ENCODE data around the gene SERPINA3. TPM values are rescaled to one million over a fixed set of nuclear protein-coding genes. Genes with fewer than 3 reads are reported as not detected.
"Not testable (repeated sequence)": the region's sequence is repeated elsewhere in the genome, so short reads cannot be mapped to it uniquely, and the experiment has no call there.

The SERPINA3 gene
- total RNA-seq, 2 donors from 2014 or later: 12.2 to 16.9 TPM

- no peak for ATAC-seq
- intact Hi-C loops (cut with DNase I, micrococcal nuclease): no loop called here
- DNase-seq: no peak
These were observed 12.6 kb downstream of the SERPINA3 start for GRCh38 chr14:94624537-94625352.

GRCh38 chr14:94625353-94625635 lies 13.1 kb downstream of the SERPINA3 start:
- intact Hi-C loops (cut with DNase I, micrococcal nuclease): no loop called here
- DNase-seq (no peak), ATAC-seq (no peak)

GRCh38 chr14:94628578-94628977 lies 16.4 kb downstream of the SERPINA3 start:
- DNase-seq (no peak), ATAC-seq (no peak)
- intact Hi-C loops (cut with DNase I, micrococcal nuclease): no loop called here

GRCh38 chr14:94630396-94630795 lies 18.2 kb downstream of the SERPINA3 start:
- DNase-seq (no peak), ATAC-seq (no peak)
- intact Hi-C loops (cut with DNase I, micrococcal nuclease): no loop called here

GRCh38 chr14:94631050-94631449 lies 18.9 kb downstream of the SERPINA3 start:
- intact Hi-C loops (cut with DNase I, micrococcal nuclease): no loop called here
- ATAC-seq (no peak), DNase-seq (no peak)

- ATAC-seq (no peak), DNase-seq (no peak)
- intact Hi-C loops (cut with DNase I, micrococcal nuclease): no loop called here
These were observed 19.5 kb downstream of the SERPINA3 start for GRCh38 chr14:94631536-94632304.

- DNase-seq (no peak), ATAC-seq (no peak)
- intact Hi-C loops (cut with DNase I, micrococcal nuclease): no loop called here
These were observed 20.1 kb downstream of the SERPINA3 start for GRCh38 chr14:94632305-94632590.

GRCh38 chr14:94633121-94633520 lies 20.9 kb downstream of the SERPINA3 start:
- intact Hi-C loops (cut with DNase I, micrococcal nuclease): no loop called here
- ATAC-seq (no peak), DNase-seq (no peak)

- no peak for ATAC-seq
- intact Hi-C loops (cut with DNase I, micrococcal nuclease): no loop called here
These were observed 23.0 kb downstream of the SERPINA3 start for GRCh38 chr14:94635154-94635553.

GRCh38 chr14:94636744-94637412 lies 24.7 kb downstream of the SERPINA3 start:
- no peak for ATAC-seq
- intact Hi-C loops (cut with DNase I, micrococcal nuclease): no loop called here
- DNase-seq: no peak

More at GRCh38 chr14:94635154-94635553, 23.0 kb downstream of the SERPINA3 start:
- no peak for DNase-seq

- DNase-seq; intact Hi-C loops (cut with DNase I, micrococcal nuclease); ATAC-seq: not testable (repeated sequence)
These were observed 25.6 kb downstream of the SERPINA3 start for GRCh38 chr14:94637814-94638213.

- no peak for ATAC-seq
- intact Hi-C loops (cut with DNase I, micrococcal nuclease): no loop called here
These were observed 26.1 kb downstream of the SERPINA3 start for GRCh38 chr14:94638339-94638738.

GRCh38 chr14:94638961-94639817 lies 27.0 kb downstream of the SERPINA3 start:
- ATAC-seq (no peak), DNase-seq (no peak)
- intact Hi-C loops (cut with DNase I, micrococcal nuclease): no loop called here

More at GRCh38 chr14:94638339-94638738, 26.1 kb downstream of the SERPINA3 start:
- DNase-seq: no peak

- ATAC-seq: no peak
- no peak for DNase-seq
- intact Hi-C loops (cut with DNase I, micrococcal nuclease): no loop called here
These were observed 28.8 kb downstream of the SERPINA3 start for GRCh38 chr14:94640721-94641631.

- ATAC-seq: no peak
- no peak for DNase-seq
These were observed 29.4 kb downstream of the SERPINA3 start for GRCh38 chr14:94641632-94641955.

GRCh38 chr14:94643316-94644101 lies 31.3 kb downstream of the SERPINA3 start:
- DNase-seq (no peak), ATAC-seq (no peak)
- intact Hi-C loops (cut with DNase I, micrococcal nuclease): no loop called here

More at GRCh38 chr14:94641632-94641955, 29.4 kb downstream of the SERPINA3 start:
- intact Hi-C loops (cut with DNase I, micrococcal nuclease): no loop called here

- DNase-seq (no peak), ATAC-seq (no peak)
- intact Hi-C loops (cut with DNase I, micrococcal nuclease): no loop called here
These were observed 31.9 kb downstream of the SERPINA3 start for GRCh38 chr14:94644102-94644535.
